HG02884 (cell line): ENCODE data around the gene LARP1.
"Not testable (repeated sequence)": the region's sequence is repeated elsewhere in the genome, so short reads cannot be mapped to it uniquely, and the experiment has no call there.

Experiments used
- ATAC-seq: cut with Tn5 transposase; IDR thresholded peaks from one replicate; pipeline ENCODE4 v1.9.1; 2021; ENCODE audit warnings: mild to moderate bottlenecking, moderate library complexity; ENCODE audit not compliant: unreplicated experiment

LARP1 gene

DNA sequence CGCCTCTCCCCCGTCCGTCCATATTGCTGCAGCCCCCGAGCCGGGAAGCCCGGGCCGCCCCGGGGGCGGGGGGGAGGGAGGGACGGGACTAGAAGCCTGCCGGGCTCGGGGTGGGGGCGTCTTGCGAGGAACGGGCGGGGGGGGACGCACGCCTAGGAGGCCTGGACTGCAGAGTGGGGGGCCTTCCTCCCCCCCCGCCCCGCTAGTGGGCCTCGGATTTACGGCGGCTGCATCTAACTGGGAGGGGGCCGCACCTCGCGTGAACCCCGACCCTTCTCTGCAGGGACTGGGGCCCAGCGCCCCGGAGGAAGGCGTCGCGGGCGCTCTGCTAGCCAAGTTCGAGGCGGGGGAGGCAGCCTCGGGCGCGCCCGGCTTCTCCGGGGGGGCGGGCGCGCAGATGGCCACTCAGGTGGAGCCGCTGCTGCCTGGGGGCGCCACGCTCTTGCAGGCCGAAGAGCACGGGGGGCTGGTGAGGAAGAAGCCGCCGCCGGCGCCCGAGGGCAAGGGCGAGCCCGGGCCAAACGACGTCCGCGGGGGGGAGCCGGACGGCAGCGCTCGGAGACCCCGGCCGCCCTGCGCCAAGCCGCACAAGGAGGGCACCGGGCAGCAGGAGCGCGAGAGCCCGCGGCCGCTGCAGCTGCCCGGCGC is at the start of gene LARP1:
Gene LARP1, plus strand, starts transcription at position 17 of the 648 bp plus-strand sequence. Its CDS starts 381 bp downstream, at position 398.
- ATAC-seq = peak; percentile 7

DNA sequence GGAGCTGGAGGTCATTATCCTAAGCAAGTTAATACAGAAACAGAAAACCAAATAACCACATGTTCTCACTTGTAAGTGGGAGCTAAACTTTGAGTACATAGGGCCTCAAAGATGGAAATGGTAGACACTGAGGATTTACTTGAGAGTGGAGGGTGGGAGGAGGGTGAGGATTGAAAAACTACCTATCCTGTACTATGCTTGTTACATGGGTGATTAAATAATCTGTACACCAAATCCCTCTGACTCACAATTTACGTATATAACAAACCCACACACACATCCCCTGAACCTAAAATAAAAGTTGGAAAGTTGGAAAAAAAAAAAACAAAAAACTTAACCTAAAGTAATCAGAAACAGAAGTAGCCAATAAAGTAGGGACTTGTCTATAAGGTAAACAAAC is 48.8 kb upstream of the LARP1 start:
- ATAC-seq = no peak

GRCh38 chr5:154707641-154708040 is 47.5 kb upstream of the LARP1 start:
- ATAC-seq = no peak

GRCh38 chr5:154708207-154708606 is 47.0 kb upstream of the LARP1 start:
- no peak for ATAC-seq

GRCh38 chr5:154708846-154709245 is 46.3 kb upstream of the LARP1 start:
- ATAC-seq = no peak

GRCh38 chr5:154709368-154710305 is 45.5 kb upstream of the LARP1 start:
- ATAC-seq = no peak

- no peak for ATAC-seq
These were observed 42.4 kb upstream of the LARP1 start for GRCh38 chr5:154712518-154713437.

DNA sequence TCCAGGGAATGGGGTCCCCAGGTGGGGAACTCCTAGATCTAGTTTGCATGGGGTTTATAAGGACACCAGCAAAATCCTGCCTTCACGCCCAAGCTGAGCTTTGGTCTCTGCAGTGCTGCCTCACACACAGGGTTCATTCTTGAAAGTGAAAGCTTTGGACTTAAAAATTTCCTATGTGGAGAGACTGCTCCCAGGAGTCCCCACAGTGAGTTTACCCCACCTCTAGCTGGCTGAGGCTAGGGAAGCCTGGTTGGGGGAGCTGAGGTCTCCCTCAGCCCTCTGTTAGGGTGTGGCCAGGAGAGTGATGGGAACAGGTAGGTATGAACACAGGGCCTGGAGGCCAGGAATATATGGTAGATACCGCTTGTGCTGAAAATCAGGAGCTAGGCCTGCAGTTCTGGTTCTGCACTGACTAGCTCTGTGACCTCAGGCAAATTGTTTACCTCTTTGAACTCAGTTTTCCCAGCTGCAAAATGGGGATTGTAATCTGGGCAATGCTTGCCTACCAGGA is 41.5 kb upstream of the LARP1 start:
- no peak for ATAC-seq

GRCh38 chr5:154714266-154714986 is 40.8 kb upstream of the LARP1 start:
- ATAC-seq = peak; percentile 92

- no peak for ATAC-seq
These were observed 33.6 kb upstream of the LARP1 start for GRCh38 chr5:154721481-154722058.

DNA sequence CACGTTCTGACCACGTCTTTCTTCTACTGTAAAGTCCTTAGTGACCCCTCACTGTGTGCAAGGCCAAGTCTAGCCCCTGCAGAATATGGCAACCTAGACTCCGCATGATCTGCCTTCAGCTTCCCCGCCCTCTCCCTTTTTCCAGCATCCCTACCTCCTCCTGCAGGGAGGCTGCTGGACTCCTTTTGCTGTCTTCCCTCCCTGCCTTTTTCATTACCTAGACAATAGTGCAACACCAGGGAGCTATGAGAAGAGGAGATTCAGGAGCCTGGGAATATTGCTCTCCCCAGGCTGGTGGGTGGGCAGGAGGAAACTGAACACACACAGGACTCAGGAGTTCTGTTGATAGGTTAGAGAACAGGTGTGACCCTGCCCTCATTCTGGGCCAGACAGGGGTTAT is 33.1 kb upstream of the LARP1 start:
- no peak for ATAC-seq

DNA sequence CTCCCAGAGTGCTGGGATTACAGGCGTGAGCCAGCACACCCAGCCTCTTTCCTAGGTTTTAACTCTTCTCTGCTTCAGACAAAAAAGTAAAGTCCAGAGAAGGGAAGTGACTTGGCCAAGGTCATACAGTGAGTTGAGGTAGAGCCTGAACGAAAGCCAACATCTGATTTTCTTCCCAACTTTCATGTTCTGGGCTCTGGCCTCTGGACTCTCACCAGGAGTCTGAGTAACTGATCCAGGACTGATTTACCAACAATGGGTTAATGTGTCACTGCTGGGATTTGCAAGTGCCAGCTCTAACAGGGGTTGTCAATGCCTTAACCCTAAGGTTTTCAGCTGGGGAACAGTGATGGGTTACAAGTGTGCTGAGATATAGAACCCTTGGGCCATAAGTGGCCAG is 32.2 kb upstream of the LARP1 start:
- ATAC-seq = no peak

DNA sequence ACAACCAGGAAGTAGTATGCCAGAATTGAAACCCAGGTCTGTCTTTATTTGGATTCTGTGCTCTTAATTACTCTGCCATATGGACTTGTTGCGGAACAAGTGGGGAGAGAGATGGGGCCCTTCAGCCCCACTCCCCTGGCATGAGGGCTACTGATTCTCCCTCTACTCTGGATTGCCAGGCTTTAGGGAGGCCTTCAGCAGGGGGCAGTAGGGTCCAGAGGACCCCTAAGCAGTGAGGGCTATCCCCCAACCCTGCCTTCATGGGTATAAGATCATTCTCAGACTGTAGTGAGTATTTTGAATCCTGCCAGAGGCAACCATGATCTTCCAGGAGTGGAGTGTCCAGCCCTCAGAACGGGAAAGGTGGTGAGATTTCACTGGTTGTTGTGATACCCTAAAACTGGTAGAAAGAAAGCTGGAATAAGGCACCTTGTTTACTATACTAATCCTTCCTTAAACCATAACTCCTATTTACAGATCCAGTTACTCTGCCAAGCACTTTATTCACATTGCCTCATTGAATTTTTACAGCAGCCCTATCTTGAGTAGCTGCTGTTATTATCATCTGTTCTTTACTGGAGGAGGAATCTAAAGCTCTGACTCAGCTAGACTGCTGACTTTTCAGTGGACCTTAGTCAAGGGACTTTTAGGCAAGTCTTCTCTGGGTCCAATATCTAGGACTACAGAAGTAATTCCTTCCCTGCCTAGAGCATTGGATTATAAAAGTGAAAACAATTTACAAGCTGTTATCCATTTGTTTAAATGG is 31.3 kb upstream of the LARP1 start:
- ATAC-seq = no peak

- no peak for ATAC-seq
These were observed 27.8 kb upstream of the LARP1 start for GRCh38 chr5:154727361-154727760.

- no peak for ATAC-seq
These were observed 26.1 kb upstream of the LARP1 start for GRCh38 chr5:154728939-154729588.

- no peak for ATAC-seq
These were observed 25.6 kb upstream of the LARP1 start for GRCh38 chr5:154729613-154730012.

GRCh38 chr5:154730761-154731160 is 24.4 kb upstream of the LARP1 start:
- ATAC-seq = not testable (repeated sequence)

GRCh38 chr5:154732212-154732611 is 23.0 kb upstream of the LARP1 start:
- no peak for ATAC-seq
